GM21576 (cell line): ENCODE results near the gene POLRMT.
"Not testable (repeated sequence)": the region's sequence is repeated elsewhere in the genome, so short reads cannot be mapped to it uniquely, and the experiment has no call there.

Source experiments
- ATAC-seq: cut with Tn5 transposase; IDR thresholded peaks from one replicate; pipeline ENCODE4 v1.9.1; 2021; ENCODE audit warnings: mild to moderate bottlenecking, moderate library complexity; ENCODE audit not compliant: unreplicated experiment

POLRMT gene

GRCh38 chr19:633068-633785 is at the start of gene POLRMT:
Gene POLRMT, minus strand, starts transcription at chr19:633537. Its CDS starts 25 bp downstream, at chr19:633512.
- ATAC-seq = peak; percentile 76

GRCh38 chr19:682678-683320 is 49.5 kb upstream of the POLRMT start:
- ATAC-seq = no peak

GRCh38 chr19:681029-682019 is 48.0 kb upstream of the POLRMT start:
- no peak for ATAC-seq

GRCh38 chr19:680287-681028 is 47.1 kb upstream of the POLRMT start:
- peak; percentile 57 for ATAC-seq

- ATAC-seq = peak; percentile 6
Observed at GRCh38 chr19:679418-680286, 46.3 kb upstream of the POLRMT start.

- no peak for ATAC-seq
Observed at GRCh38 chr19:678791-679388, 45.6 kb upstream of the POLRMT start.

- no peak for ATAC-seq
Observed at GRCh38 chr19:677601-678436, 44.5 kb upstream of the POLRMT start.

- ATAC-seq = no peak
Observed at GRCh38 chr19:677201-677600, 43.9 kb upstream of the POLRMT start.

GRCh38 chr19:676339-677105 is 43.2 kb upstream of the POLRMT start, which contains the start of gene FSTL3:
Gene FSTL3, plus strand, starts transcription at chr19:676392. Its CDS starts 32 bp downstream, at chr19:676424.
- no peak for ATAC-seq

GRCh38 chr19:676007-676338 is 42.6 kb upstream of the POLRMT start:
- ATAC-seq = no peak

GRCh38 chr19:674282-675151 is 41.2 kb upstream of the POLRMT start:
- no peak for ATAC-seq

GRCh38 chr19:670609-671075 is 37.3 kb upstream of the POLRMT start:
- no peak for ATAC-seq

GRCh38 chr19:668675-669434 is 35.5 kb upstream of the POLRMT start:
- not testable (repeated sequence) for ATAC-seq

- not testable (repeated sequence) for ATAC-seq
Observed at GRCh38 chr19:666985-667573, 33.7 kb upstream of the POLRMT start.

- no peak for ATAC-seq
Observed at GRCh38 chr19:664913-665443, 31.6 kb upstream of the POLRMT start.
